HPDE6-E6E7 (cell line): ENCODE measurements around the gene SH3PXD2B.
"Not testable (repeated sequence)": the region's sequence is repeated elsewhere in the genome, so short reads cannot be mapped to it uniquely, and the experiment has no call there.

Experiments used
- DNase-seq: peaks from one replicate; pipeline ENCODE4 v3.0.0; 2011; ENCODE audit warnings: missing footprints; ENCODE audit errors: extremely low spot score

SH3PXD2B gene

DNA sequence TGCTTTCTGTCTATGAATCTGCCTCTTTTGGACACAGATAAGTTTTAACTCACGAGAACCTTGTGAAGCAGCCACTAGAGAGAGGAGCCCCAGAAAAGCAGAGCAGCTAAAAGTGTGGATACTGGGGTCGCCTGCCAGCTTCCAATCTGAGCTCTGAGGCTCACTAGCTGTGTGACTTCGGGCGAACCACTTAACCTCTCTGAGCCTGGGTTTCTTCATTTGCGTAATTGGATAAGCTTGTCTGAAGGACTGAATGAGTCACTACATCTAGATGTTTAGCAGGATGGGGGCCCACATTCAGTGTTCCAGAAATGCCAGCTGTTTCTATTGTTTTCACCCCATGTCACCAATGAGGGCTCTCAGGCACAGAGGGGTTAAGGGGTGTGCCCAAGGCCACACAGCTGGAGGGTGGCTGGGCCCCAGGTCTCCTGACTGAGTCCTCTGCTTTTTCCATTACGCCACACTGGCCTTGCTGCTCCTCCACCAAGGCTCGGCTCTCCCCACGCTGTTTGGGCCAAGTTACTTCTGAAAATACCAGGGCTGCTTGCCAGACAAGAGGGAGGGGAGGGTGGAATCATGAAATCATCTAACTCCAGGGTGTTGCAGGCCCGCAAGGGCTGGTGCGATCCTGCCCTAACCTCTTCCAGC lies 36.2 kb downstream of the SH3PXD2B start:
- DNase-seq, result peak; percentile 79

DNA sequence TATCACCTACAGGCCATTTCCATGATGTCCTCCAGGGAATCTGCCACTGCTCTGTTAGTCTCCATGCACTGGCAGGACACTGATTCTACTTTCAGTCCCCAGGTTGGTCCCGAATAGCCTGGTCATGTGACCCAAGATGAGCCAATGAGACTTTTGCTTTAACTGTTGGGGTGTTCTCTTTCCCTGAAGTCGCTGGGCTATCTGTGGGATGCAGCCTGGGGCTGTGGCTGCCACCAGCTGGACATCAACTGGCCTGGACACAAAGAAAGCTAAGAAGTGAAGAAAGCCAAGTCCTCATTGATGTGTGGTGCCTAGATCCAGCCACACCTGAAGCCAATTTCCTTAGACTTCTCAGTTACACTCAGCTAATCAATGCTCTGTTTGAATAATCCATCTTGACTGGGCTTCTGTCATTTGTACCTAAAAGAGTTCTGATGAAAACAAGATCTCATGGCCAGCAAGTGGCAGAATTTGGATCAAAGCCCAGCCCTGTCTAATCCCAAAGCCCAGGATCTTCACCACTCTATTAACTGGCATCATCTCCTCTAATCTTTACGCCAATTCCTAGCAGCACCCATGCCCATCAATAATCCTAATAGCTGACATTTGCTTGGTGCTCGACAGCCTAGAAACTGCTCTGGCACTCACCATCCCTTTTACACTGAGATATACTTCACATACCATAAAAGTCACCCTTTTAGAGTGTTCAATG lies 37.0 kb downstream of the SH3PXD2B start:
- DNase-seq, result no peak

DNA sequence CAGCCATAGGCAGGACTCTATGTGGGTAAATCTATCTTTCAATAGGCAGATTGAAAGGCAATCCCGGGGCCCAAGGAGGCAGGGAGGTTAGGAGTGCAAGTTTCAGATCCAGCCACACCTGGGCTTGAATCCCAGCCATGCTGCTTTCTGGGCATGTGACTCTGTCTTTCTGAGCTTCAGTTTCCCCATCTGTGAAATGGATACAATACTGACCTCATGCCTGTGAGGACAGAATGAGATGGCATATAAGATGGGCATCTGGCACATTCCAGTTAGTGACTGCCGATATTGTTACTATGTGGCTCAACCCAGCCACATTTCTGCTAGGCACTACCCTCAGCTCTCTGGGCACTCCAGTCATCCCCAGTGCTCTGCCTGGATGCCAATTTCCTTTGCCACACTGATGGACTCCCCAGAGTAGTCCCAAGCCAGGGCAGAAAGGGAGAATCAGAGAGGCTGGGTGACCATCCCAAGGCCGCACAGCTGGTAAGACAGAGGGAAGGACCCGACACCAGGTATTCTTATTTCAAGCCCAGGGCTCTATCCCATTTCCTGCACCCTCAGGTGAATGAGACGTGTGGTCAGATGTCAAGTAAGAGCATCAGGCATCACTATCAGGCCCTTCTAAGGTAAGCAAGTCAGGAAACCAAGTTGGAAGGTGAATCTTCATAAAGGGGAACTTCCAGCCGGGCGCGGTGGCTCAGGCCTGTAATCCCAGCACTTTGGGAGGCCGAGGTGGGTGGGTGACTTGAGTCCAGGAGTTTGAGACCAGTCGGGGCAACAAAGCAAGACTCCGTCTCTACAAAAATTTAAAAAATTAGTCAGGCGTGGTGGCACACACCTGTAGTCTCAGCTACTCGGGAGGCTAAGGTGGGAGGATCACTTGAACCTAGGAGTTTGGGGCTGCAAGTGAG lies 38.7 kb downstream of the SH3PXD2B start:
- DNase-seq, result no peak

DNA sequence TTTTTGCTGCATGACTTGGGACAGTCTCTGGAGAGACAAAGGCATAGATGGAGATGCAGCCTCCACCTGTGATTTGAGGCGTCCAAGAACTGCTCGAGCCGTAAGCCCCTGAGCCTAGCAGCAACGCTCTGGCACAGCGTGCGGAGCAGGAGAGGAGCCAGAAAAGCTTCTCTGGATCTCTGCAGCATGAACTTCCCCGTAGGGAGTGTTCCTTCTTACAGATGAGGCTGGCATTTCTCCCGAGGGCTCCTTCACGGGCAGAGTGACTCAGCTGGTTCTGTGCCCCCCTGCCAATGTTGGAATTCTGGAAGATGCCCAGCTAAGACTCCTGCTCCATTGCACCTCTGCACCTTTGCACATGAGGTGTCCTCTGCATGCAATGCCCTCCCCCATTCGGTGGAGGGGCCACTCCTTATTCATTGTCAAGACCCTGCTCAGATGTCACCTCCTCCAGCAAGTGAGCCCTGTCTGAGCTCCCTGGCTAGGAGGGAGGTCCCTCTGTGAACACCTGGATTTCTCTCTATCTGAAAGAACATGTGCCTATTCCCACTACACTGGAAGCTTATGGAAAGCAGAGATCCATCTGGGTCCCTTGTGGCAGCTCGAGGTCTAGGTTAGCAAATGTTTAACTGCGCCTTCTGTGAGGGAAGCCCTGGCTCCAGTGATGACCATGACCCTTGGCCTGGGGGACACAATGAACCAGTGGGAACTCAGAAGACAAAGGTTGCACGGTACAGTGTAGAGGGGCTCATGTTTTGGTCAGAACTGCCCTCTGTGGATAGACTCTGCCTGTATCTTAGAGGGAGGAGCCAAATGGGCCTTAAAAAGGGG lies 39.6 kb downstream of the SH3PXD2B start:
- no peak for DNase-seq

DNA sequence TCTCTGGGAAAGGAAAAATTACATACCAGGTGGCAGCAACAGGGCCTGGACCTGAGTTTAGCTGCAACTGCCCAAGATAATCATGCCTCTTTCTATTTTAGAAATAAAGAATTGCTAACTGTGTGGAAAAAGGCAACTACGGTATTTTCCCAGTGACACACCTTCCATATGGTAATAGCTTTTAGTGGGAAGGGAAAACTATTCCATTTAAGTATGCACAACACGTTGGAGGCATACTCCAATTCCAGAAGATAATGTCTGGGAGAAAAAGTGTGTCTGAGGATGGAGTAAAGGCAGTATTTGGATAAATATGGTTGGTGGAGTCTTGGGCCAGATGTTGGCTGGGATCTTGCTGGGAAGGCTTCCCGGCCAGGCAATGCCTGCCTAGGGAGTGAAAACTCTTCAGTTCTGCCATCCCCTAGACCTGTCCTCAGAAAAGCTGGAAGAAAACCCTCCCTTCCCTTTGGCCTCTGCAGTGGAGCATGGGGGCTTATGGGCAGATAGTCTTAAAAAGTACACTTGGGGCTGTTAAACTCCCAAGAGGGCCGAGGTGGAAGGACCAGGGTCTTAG lies 40.6 kb downstream of the SH3PXD2B start:
- no peak for DNase-seq

DNA sequence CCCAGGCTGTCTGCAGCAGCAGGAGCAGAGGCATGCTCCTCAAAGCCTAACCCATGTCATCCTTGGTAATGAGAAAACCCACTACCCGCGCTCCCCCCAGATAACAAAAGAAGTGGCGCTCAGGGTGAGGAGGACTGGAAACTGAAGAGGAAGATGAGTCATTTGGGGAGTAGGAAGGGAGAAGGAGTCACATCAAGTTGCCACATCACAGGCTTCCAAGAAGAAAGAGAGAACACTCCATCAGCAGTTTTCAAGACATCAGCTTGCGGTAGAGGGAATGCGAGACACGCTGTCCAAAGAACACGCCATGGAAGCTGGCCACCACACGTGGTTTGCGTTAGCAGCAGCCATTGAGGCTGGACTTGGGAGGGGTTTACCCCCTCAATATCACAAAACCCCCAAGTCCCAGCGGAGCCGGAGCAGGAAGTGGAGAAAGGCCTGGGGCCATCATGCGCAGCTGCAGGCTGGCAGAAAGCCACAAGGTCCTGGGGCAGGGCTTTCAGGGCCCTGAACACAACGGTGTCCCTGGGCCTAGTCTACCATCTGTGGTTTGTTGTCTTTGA lies 41.5 kb downstream of the SH3PXD2B start:
- DNase-seq, result peak; percentile 41

DNA sequence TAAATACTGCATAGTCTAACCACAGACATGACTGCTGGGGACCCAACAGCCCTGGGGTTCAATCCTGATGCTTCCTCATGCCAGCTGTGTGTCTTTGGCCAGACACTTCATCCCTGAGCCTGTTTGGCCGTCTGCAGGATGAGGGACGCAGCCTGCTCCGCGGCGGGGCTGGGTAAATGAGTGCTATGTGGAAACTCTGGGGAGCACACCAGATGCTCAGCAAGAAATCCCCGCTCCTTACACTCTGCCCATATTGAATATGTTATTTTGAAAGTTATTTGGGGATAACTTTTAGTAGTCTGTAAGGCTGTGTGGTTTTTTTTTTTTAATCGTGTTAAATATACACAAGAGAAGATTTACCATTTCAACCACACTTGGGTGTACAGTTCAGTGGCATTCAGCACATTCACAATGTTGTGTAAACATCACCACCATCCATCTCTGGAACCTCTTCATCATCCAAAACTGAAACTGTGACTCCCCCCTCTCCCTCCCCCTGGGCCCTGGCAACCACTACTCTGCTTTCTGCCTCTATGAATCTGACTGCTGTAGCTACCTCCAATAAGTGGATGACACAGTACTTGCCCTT lies 42.7 kb downstream of the SH3PXD2B start:
- no peak for DNase-seq

DNA sequence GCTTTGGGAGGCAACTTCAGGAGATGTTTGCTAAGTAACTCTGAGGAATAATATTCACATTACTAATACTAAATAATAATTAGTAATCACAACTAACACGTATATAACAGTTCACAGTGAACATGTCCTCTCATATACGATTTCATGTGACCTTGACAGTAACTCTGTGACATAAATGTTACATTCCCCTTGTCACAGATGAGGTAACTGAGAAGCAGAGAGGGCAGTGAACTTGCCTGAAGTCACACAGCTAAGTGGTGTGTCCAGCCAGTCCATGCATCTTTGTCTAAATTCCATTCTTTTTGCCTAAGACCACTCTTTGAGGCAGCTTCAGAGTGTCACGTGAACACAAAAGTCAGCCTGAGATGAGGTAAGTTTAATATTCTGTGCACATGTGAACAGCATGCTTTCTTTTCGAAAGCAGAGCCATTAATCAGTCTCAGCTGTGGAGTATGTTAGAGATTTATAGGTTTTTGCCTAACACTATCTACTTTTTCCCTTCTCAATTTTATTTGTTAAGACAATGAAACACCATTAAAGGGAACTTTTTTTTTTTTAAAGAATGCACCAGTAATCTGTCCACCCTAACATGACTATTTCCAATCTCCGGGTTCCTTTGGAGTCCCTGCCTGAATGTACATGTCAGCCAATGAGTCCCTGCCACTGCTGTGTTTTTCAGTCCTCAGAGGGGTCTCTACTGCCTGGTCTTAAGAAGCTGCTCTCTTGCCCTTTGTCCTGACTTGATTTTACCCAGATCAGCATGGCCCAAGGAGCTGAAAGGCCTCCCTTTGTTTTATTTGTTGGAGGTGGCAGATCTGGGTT lies 43.5 kb downstream of the SH3PXD2B start:
- DNase-seq, result no peak

DNA sequence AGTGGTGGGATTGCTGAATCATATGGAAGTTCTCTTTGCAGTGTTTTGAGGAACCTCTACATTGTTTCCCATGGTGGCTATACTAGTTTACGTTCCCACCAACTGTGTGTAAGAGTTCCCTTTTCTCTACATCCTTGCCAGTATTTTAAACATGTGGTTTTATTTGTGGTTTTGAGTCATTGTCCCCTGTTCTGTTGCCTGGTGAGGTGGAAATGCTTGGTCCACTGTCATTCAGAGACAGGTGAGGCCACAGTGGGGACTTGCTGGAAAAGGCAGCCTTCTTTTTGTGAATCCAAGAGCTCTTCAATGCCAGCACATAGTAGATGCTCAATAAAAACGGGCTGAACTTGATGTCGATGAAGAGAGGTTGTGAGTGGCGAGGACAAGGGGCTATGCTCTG lies 44.2 kb downstream of the SH3PXD2B start:
- DNase-seq, result no peak

DNA sequence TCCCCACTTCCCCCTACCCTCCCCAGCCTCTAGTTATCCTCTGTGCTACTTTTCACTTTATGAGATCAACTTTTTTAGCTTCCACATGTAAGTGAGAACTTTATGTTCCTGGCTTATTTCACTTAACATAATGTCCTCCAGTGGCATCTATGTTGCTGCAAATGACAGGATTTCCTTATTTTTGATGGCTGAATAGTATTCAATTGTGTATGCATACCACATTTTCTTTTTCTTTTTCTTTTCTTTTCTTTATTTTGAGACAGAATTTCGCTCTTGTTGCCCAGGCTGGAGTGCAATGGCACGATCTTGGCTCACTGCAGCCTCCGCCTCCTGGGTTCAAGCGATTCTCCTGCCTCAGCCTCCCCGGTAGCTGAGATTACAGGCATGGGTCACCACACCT lies 44.8 kb downstream of the SH3PXD2B start:
- not testable (repeated sequence) for DNase-seq

DNA sequence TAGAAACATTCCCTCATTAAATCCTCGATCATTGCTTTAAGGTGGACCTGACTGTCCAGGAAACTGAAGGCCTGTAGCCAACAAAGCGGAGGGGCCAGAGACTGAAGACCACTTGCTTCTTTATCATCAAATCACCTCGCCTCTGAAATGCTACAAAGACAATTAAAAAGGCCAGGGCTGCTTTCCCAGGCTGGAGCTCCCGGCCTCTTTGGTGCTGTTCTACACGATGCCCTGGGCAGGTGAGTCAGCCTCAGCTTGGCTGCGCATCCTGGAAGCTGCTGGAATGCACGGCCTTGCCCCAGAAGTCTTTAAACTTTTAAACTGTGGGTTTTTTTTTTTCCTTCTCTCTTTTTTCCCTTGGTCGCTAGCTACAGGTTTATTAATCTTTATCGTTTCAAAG lies 46.5 kb downstream of the SH3PXD2B start:
- DNase-seq, result peak; percentile 80

DNA sequence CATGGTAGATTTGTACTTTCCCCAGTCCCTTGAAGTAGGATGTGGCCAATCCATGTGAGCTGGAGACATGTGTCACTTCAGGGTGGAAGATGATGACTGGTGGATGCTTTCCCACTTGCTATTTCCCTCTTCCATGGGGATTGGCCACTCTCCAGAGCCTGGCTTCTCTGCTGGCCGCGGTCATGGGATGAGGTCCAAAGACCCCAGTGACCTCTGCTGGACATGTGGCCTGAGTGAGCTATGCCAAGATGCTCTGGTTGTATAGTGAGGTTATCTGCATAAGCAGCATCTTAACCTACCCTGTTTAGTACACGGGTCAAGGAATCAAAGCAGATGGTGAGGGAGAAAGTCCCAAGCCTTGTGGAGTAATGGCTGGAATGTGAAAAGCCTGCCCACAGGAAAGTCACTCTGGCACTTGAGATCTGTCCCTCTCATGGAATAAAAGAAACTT lies 47.1 kb downstream of the SH3PXD2B start:
- no peak for DNase-seq

DNA sequence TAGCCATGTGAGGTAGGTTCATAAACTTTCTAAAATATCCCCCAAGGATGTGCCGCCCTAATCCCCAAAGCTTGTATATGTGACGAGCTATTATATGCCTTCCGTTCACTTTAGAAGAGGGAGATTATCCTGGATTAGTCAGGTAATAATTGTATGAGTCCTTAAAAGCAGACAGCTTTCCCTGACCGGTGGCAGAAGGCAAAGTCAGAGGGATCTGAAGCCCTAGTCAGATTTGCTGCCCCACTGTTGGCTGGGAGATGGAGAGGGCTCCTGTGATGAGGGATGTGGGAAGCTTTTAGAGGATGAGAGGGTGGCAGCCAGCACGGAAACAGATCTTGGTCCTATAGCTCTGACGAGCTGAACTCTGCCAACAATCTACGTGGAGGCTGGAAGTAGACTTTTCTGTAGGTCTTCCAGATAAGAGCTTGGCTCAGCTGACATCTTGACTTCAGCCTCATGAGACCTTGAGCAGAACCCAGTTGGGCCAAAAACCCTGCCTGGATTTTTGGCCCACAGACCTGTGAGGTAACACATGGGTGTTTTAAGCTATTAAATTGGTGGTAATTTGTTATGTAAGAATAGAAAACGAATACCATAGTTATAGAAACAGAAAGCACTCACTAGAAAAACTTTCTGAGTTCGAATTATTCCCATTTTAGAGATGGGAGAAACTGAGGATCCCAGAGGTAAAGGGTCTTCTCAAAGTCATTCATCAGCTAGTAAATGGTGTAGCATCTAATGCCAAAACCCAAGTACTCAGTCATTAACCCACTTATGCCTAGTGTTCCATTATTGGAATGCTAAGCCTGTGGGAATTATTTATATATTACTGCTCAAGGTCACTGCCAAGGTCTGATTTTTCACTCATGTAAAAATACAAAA lies 48.9 kb downstream of the SH3PXD2B start:
- DNase-seq, result no peak

DNA sequence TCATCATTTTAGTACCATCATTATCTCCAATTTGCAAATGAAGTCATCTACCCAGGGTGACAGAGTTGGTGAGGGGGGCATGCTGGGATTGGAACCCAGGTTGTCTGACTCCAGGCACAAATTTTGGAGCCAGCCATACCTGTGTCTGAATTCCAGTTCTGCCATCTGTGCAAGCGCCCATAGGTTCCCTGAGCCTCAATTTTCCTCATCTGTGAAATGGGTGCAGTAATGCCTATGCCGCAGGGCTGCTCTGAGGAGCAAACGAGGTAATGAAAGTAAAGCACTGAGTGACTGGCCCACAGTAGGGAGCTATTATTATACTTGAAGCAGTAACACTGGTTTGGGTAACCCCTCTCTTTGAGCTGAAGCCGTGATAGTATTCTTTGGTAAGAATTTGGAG lies 49.6 kb downstream of the SH3PXD2B start:
- DNase-seq, result no peak

DNA sequence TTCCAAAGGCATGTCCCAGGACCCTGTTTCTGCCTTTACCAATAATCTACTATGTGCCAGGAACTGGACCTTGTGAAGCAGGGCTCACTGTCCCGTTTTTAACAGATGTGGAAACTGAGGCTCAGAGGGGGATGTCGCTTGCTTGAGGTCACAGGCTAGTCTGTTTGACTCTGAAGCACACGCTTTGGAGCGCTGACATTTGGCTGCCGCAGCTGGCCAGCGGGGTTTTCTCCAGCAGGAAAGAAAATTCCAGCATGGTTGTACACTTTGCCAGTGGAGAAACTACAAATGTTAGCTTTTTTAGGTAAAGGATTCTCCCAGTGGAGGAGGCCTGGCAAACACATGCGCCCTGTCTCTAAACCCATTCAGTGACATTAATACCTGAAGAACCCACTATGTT lies 50.5 kb downstream of the SH3PXD2B start:
- no peak for DNase-seq

DNA sequence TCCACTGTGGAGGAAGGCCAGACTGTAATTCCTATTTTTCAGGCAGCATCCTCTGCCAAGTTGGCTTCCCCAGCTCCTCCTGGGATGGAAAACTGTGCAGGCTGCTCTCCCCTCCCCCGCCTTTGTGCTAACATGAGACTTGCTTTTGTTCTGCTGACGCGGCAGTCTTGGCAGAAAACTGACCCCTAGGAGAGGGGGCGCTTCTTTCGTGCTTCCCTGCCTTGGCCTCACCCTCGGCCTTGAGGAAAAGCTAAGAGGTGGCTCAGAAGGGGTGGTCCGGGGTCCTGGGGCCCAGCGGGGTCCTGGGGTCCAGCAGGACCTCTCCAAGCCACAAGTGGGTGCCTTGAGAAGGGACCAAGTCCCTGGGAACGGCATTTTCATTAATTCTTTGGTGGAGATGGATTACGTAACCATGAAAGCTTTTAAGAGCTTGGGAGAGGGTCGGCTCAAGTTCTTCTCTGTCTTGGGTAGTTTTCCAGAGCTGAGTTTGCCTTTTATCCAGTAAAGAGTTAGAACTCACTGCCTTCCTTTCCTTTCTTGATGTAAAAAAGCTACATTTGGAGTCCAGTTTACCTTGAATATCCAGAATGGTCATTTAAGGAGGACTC lies 51.0 kb downstream of the SH3PXD2B start:
- DNase-seq, result no peak

DNA sequence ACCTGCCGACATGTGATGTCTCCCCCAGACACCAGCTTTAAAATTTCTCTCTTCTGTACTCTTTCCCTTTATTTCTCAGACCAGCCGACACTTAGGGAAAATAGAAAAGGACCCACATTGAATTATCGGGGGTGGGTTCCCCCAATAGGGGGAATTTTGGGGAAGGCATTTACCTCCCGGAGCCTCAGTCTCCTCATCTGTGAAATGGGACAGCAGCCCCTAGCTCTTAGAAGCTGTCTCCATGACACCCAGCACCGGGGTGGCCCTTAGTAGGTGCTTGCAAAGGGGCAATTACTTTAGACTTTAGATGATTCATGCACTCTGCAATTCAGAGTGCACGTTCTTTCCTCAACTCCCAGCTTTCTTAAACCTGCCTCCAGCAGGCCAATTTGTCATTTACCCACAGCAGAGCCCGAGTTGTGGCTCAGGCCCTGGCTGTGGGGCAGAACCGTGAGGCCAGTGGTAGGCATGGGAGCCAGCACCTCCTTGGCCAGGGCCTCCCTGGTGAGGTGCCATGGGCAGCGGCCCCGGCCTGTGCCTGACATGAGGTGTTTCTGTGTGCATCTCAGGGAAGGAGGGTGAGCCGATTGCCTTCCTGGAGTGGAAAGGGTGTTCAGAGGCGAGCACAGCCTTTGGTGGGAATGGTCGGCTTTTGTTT lies 51.7 kb downstream of the SH3PXD2B start:
- no peak for DNase-seq

DNA sequence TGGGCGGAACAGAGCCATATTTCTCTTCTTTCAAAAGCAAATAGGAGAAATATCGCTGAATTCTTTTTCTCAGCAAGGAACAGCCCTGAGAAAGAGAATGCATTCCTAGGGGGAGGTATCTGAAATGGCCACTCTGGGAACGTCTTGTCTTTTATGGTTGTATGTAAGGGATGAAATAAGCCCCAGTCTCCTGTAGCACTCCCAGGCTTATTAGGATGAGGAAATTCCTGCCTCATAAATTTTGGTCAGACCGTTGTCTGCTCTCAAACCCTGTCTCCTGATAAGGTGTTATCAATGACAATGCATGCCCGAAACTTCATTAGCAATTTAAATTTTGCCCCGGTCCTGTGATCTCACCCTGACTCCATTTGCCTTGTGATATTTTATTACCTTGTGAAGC lies 52.3 kb downstream of the SH3PXD2B start:
- DNase-seq, result not testable (repeated sequence)
